Activated naive CD4-positive, alpha-beta T cell treated with anti-CD3 and anti-CD28 coated beads, Interleukin-2, amount 50 U/mL, for 72 hours (primary cell): ENCODE measurements around the gene LRRC10B. TPM values are rescaled to one million over a fixed set of nuclear protein-coding genes. Genes with fewer than 3 reads are reported as not detected.

Experiments
- total RNA-seq, 2 donors: library from RNA; stranded (reverse); gene quantifications; one replicate each; pipeline ENCODE4 v1.2.3, GENCODE V29; 2022

The LRRC10B gene
- total RNA-seq, 2 donors from 2014 or later, result not detected

Other genes with a start within 250 kb of the LRRC10B start
- gene VWCE, start 213.4 kb upstream of the LRRC10B start, total RNA-seq, result 10 to 100 TPM in 1 of 2 donors, 1 to 10 TPM in 1; 5.4 to 19.6 TPM
- gene DDB1, start 175.6 kb upstream of the LRRC10B start, total RNA-seq, result 100 to 1,000 TPM; 221 to 244 TPM
- 10 to 100 TPM; 29.3 to 83.8 TPM for gene TKFC, start 175.5 kb upstream of the LRRC10B start, total RNA-seq
- gene CYB561A3, start 146.9 kb upstream of the LRRC10B start, total RNA-seq, result 10 to 100 TPM; 38.3 to 68.7 TPM
- 10 to 100 TPM; 32.4 to 44.2 TPM for gene TMEM138, start 146.4 kb upstream of the LRRC10B start, total RNA-seq
- gene TMEM216, start 116.2 kb upstream of the LRRC10B start, total RNA-seq, result 10 to 100 TPM in 1 of 2 donors, 1 to 10 TPM in 1; 8.7 to 14.1 TPM
- 100 to 1,000 TPM; 110 to 128 TPM for gene CPSF7, start 78.8 kb upstream of the LRRC10B start, total RNA-seq
- 10 to 100 TPM; 32.0 to 34.3 TPM for gene SDHAF2, start 78.6 kb upstream of the LRRC10B start, total RNA-seq
- not detected for gene SYT7, start 72.3 kb downstream of the LRRC10B start, total RNA-seq
- under 1 TPM in 1 of 2 donors, not detected in 1; 0.19 TPM for gene DAGLA, start 171.6 kb downstream of the LRRC10B start, total RNA-seq
- 1 to 10 TPM in 1 of 2 donors, under 1 TPM in 1; 0.93 to 1.6 TPM for gene MYRF, start 243.9 kb downstream of the LRRC10B start, total RNA-seq